A549 (cell line): ENCODE data around the gene GABRD. TPM values are rescaled to one million over a fixed set of nuclear protein-coding genes. Genes with fewer than 3 reads are reported as not detected.
A peak's percentile ranks its signal among the peaks of the same experiment; 100 is the strongest.

Experiments used
- ATAC-seq, 2 experiments: fragments of 200-7000 bp in 1 of 2; fragments of >200 bp in 1 of 2; cut with Nextera tagmentation in 1 of 2; cut with Tn5 transposase in 1 of 2; 3 replicates each; pipeline versions ENCODE4 v1.8.0 to v1.9.1; 2018 to 2020; ENCODE audit warnings: mild to moderate bottlenecking in 1 of 2, moderate library complexity in 1 of 2
- CTCF ChIA-PET: fragments of 300-600 bp; sonication (Branson Sonifier 250); formaldehyde crosslinking; extraction: SDS; loops from one replicate; lab custom pipeline; 2021; ENCODE audit warnings: antibody characterized with exemption, inconsistent platforms; lab: Yijun Ruan, JAX
- POLR2A ChIA-PET: fragments of 350-600 bp; formaldehyde crosslinking; extraction: SDS; loops from one replicate; lab custom pipeline; 2021; ENCODE audit warnings: antibody characterized with exemption, inconsistent platforms; lab: Yijun Ruan, JAX
- DNase-seq, 2 experiments: peaks; one replicate each; pipeline versions ENCODE4 v3.0.0 to v3.0.0-alpha.2; 2011 to 2016; ENCODE audit warnings: low read depth in 1 of 2, low spot score in 1 of 2
- FAIRE-seq: peaks from 2 replicates; lab custom pipeline; 2011; peaks lifted over from hg19 to GRCh38; lab: Jason Lieb, UNC
- H3K27ac ChIP-seq, 2 experiments: fragments of >200 bp; sonication (Bioruptor Twin); formaldehyde crosslinking; 3 replicates each; pipeline ENCODE4 v1.5.1; 2016 to 2017
- H3K4me1 ChIP-seq: fragments of >200 bp; sonication (Bioruptor Twin); formaldehyde crosslinking; 3 replicates; pipeline ENCODE4 v1.6.1; 2016
- H3K4me2 ChIP-seq: fragments of >200 bp; sonication (Bioruptor Twin); formaldehyde crosslinking; 3 replicates; pipeline ENCODE4 v1.6.1; 2016
- H3K4me3 ChIP-seq: fragments of >200 bp; sonication (Bioruptor Twin); formaldehyde crosslinking; 3 replicates; pipeline ENCODE4 v1.5.1; 2016
- H3K9me3 ChIP-seq: fragments of >200 bp; sonication (Bioruptor Twin); formaldehyde crosslinking; 3 replicates; pipeline ENCODE4 v1.6.1; 2016
- CBX2 ChIP-seq: fragments of 200-600 bp; sonication (generic); IDR thresholded peaks from 2 replicates; pipeline ENCODE4 v1.6.1; 2016; ENCODE audit warnings: low read depth, mild to moderate bottlenecking, borderline replicate concordance
- CHD4 ChIP-seq: fragments of 200-600 bp; sonication (generic); IDR thresholded peaks from 2 replicates; pipeline ENCODE4 v1.6.1; 2016; ENCODE audit warnings: antibody characterized with exemption, mild to moderate bottlenecking, borderline replicate concordance
- FOSB ChIP-seq: fragments of 250-450 bp; sonication (Bioruptor Pico); IDR thresholded peaks from 2 replicates; pipeline ENCODE4 v1.5.0; 2020; ENCODE audit warnings: mild to moderate bottlenecking, moderate library complexity
- GATA3 ChIP-seq: IDR thresholded peaks from 2 replicates; pipeline ENCODE4 v1.6.1; 2012; ENCODE audit warnings: borderline replicate concordance
- HDAC2 ChIP-seq: fragments of 200-600 bp; sonication (generic); IDR thresholded peaks from 2 replicates; pipeline ENCODE4 v1.6.1; 2016
- HES2 ChIP-seq: fragments of >200 bp; sonication (Bioruptor Twin); formaldehyde crosslinking; IDR thresholded peaks from 2 replicates; pipeline ENCODE4 v1.6.1; 2016
- HEYL ChIP-seq: fragments of 250-450 bp; sonication (Bioruptor Pico); IDR thresholded peaks from 2 replicates; pipeline ENCODE4 v1.8.0; 2021; ENCODE audit warnings: mild to moderate bottlenecking, moderate library complexity
- HMGXB4 ChIP-seq: fragments of 250-450 bp; sonication (Bioruptor Pico); IDR thresholded peaks from 2 replicates; pipeline ENCODE4 v1.5.0; 2021; ENCODE audit warnings: mild to moderate bottlenecking, moderate library complexity, borderline replicate concordance
- HOXA7 ChIP-seq: fragments of 250-450 bp; sonication (Bioruptor Pico); IDR thresholded peaks from 2 replicates; pipeline ENCODE4 v1.5.0; 2020; ENCODE audit warnings: mild to moderate bottlenecking, moderate library complexity
- HOXB5 ChIP-seq: fragments of 250-450 bp; sonication (Bioruptor Pico); IDR thresholded peaks from 2 replicates; pipeline ENCODE4 v1.5.0; 2020; ENCODE audit warnings: mild to moderate bottlenecking, moderate library complexity
- KDM5A ChIP-seq: fragments of 200-600 bp; sonication (generic); IDR thresholded peaks from 2 replicates; pipeline ENCODE4 v1.6.1; 2016; ENCODE audit warnings: antibody characterized with exemption, mild to moderate bottlenecking
- MAFK ChIP-seq: fragments of 450-650 bp; IDR thresholded peaks from 2 replicates; pipeline ENCODE4 v1.6.1; 2014; ENCODE audit not compliant: partially characterized antibody
- MYC ChIP-seq: IDR thresholded peaks from 2 replicates; pipeline ENCODE4 v1.6.1; 2012; ENCODE audit warnings: mild to moderate bottlenecking, inconsistent platforms, low read length, improper control_type of control experiment, borderline replicate concordance
- NFE2L2 ChIP-seq: fragments of 150-350 bp; conservative IDR thresholded peaks from 2 replicates; pipeline ENCODE4 v1.6.1; 2014; ENCODE audit warnings: low read length
- NR3C1 ChIP-seq: fragments of >200 bp; sonication (Bioruptor Twin); formaldehyde crosslinking; IDR thresholded peaks from 3 replicates; pipeline ENCODE4 v1.6.1; 2017
- PHF8 ChIP-seq: fragments of 200-600 bp; sonication (generic); IDR thresholded peaks from 2 replicates; pipeline ENCODE4 v1.6.1; 2016; ENCODE audit warnings: low read depth, mild to moderate bottlenecking, antibody characterized with exemption, moderate library complexity, borderline replicate concordance
- POLR2A ChIP-seq: IDR thresholded peaks from 2 replicates; pipeline ENCODE4 v1.6.1; 2012; ENCODE audit warnings: mild to moderate bottlenecking, low read length
- POLR2AphosphoS2 ChIP-seq: conservative IDR thresholded peaks from 2 replicates; pipeline ENCODE4 v1.6.1; 2012; ENCODE audit warnings: low read length, improper control_type of control experiment, inconsistent platforms
- RCOR1 ChIP-seq: fragments of 150-350 bp; IDR thresholded peaks from 2 replicates; pipeline ENCODE4 v1.6.1; 2014; ENCODE audit warnings: antibody characterized with exemption, low read length, low read depth
- RFX5 ChIP-seq: fragments of 450-650 bp; IDR thresholded peaks from 2 replicates; pipeline ENCODE4 v1.7.1; 2014; ENCODE audit warnings: antibody characterized with exemption, mild to moderate bottlenecking, moderate library complexity
- RNF2 ChIP-seq: fragments of 200-600 bp; sonication (generic); IDR thresholded peaks from 2 replicates; pipeline ENCODE4 v1.6.1; 2016; ENCODE audit warnings: low read depth, mild to moderate bottlenecking, antibody characterized with exemption, moderate library complexity, borderline replicate concordance
- SMC3 ChIP-seq: fragments of >200 bp; sonication (Bioruptor Twin); formaldehyde crosslinking; IDR thresholded peaks from 3 replicates; pipeline ENCODE4 v1.6.1; 2018; ENCODE audit warnings: inconsistent platforms
- TFCP2L1 ChIP-seq: fragments of 250-450 bp; sonication (Bioruptor Pico); IDR thresholded peaks from 2 replicates; pipeline ENCODE4 v1.5.0; 2021; ENCODE audit warnings: mild to moderate bottlenecking
- USF2 ChIP-seq: fragments of 450-650 bp; IDR thresholded peaks from 2 replicates; pipeline ENCODE4 v1.6.1; 2014; ENCODE audit warnings: antibody characterized with exemption
- WGBS: methylation state at CpG from one replicate; pipeline ENCODE4 v1.1.6; 2017; ENCODE audit errors: missing lambda C conversion rate; 5-methylcytosine and 5-hydroxymethylcytosine counted together
- polyA plus RNA-seq, 4 experiments: library from polyadenylated mRNA; depleted of rRNA in 3 of 4; stranded (reverse); fragments of >200 nt; fragmentation: RNase III in 1 of 4; extraction: RNeasy Plus Mini Kit Qiagen cat#74134 plus additional on column Dnase treatment in 1 of 4; gene quantifications; 2 replicates in 3 of 4; 3 replicates in 1 of 4; pipeline ENCODE4 v1.2.3, GENCODE V29; 2011 to 2017

Gene GABRD
- polyA plus RNA-seq, 2 of the 4 experiments (the other 2 are of a cell fraction), result 0.12 to 0.52 TPM

- Histone ChIP-seq H3K4me3 (no peak overlapping the region), H3K4me1 (no peaks in the 10 kb centered on the region), H3K4me2 (no peak overlapping the region), H3K27ac (no peak overlapping the region), H3K9me3 (no peaks in the 10 kb centered on the region)
- TF ChIP-seq TFCP2L1 (CRISPR knock-in tag) (no peak), NFE2L2 (no peak), USF2 (no peak), SMC3 (no peak), CBX2 (no peak), POLR2AphosphoS2 (no peak), KDM5A (no peak), RNF2 (no peak), POLR2A (no peak), HOXA7 (CRISPR knock-in tag) (no peak), FOSB (CRISPR knock-in tag) (no peak), PHF8 (no peak), RCOR1 (no peak), NR3C1 (no peak), HEYL (CRISPR knock-in tag) (no peak), RFX5 (no peak), MYC (no peak), HES2 (no peak), HMGXB4 (no peak), HOXB5 (CRISPR knock-in tag) (no peak)
- ATAC-seq (peak in 1 of 2 experiments; percentile 27; a peak in 4 of 6 replicates), FAIRE-seq (no peak), DNase-seq (no peak)
- POLR2A ChIA-PET, result no interaction called here
- CTCF ChIA-PET, result interaction anchor here (1.4 to 1.7 kb wide), 2 partner anchors 25 to 61 kb away, joined by 4 to 5 read pairs; no protein-coding TSS in a partner anchor
- WGBS, result 90% methylated on average over 6 of the region's 32 CpGs
Measured at GRCh38 chr1:1985375-1986050, 33.6 kb upstream of the GABRD start.

GRCh38 chr1:1986451-1987141 lies 32.5 kb upstream of the GABRD start:
- Histone ChIP-seq H3K27ac (no peak overlapping the region), H3K4me3 (no peak overlapping the region)
- ATAC-seq, result no peak
- TF ChIP-seq HOXB5 (CRISPR knock-in tag) (no peak), CHD4 (no peak), HEYL (CRISPR knock-in tag) (no peak), POLR2A (no peak), HDAC2 (no peak), GATA3 (no peak), TFCP2L1 (CRISPR knock-in tag) (no peak), MYC (no peak), MAFK (no peak), FOSB (CRISPR knock-in tag) (no peak), HMGXB4 (no peak)
- TF ChIP-seq, all 56 proteins: peak for 0
- Histone ChIP-seq H3K4me2 (no peak overlapping the region), H3K9me3 (no peaks in the 10 kb centered on the region), H3K4me1 (no peaks in the 10 kb centered on the region)
- WGBS, result 87% methylated on average over 15 of the region's 24 CpGs
- ChIA-PET POLR2A (no interaction called here), CTCF (no interaction called here)
- FAIRE-seq, result no peak
- DNase-seq, result no peak
